Stomach smooth muscle (tissue), 2 donors: ENCODE data around the gene POMGNT2.

Source experiments
- H3K27ac ChIP-seq: one replicate; pipeline ENCODE4 v1.7.0; 2013; ENCODE audit warnings: mild to moderate bottlenecking, low read length, inconsistent platforms
- H3K27me3 ChIP-seq, 2 donors: one replicate each; pipeline ENCODE4 v1.7.0; 2013; ENCODE audit warnings: low read length in 2 of 2; ENCODE audit not compliant: insufficient read depth in 2 of 2, control insufficient read depth in 1 of 2
- H3K36me3 ChIP-seq, 2 donors: one replicate each; pipeline ENCODE4 v1.7.0; 2013; ENCODE audit warnings: low read length in 2 of 2; ENCODE audit not compliant: control insufficient read depth in 2 of 2, insufficient read depth in 2 of 2
- H3K4me1 ChIP-seq: one replicate; pipeline ENCODE4 v1.7.0; 2013; ENCODE audit warnings: low read length; ENCODE audit not compliant: control insufficient read depth, insufficient read depth
- H3K4me3 ChIP-seq, 2 donors: one replicate each; pipeline ENCODE4 v1.7.0; 2013; ENCODE audit warnings: low read length in 2 of 2
- H3K9ac ChIP-seq, 2 donors: one replicate each; pipeline ENCODE4 v1.7.0; 2013; ENCODE audit warnings: low read length in 2 of 2, mild to moderate bottlenecking in 1 of 2
- H3K9me3 ChIP-seq, 2 donors: one replicate each; pipeline ENCODE4 v1.7.0; 2013; ENCODE audit warnings: low read length in 2 of 2; ENCODE audit not compliant: control insufficient read depth in 2 of 2
- donor health status: healthy.
- donor health status: Pancreatic carcinoma.

POMGNT2 gene

GRCh38 chr3:43132870-43133636 lies 27.2 kb upstream of the POMGNT2 start:
- H3K4me3 ChIP-seq, result no peak overlapping the region
- no peak overlapping the region for H3K9ac ChIP-seq
- no peaks in the 10 kb centered on the region for H3K4me1 ChIP-seq
- H3K36me3 ChIP-seq, result no peaks in the 10 kb centered on the region
- no peaks in the 10 kb centered on the region for H3K9me3 ChIP-seq
- no peaks in the 10 kb centered on the region for H3K27me3 ChIP-seq
- H3K27ac ChIP-seq, result no peak overlapping the region

DNA sequence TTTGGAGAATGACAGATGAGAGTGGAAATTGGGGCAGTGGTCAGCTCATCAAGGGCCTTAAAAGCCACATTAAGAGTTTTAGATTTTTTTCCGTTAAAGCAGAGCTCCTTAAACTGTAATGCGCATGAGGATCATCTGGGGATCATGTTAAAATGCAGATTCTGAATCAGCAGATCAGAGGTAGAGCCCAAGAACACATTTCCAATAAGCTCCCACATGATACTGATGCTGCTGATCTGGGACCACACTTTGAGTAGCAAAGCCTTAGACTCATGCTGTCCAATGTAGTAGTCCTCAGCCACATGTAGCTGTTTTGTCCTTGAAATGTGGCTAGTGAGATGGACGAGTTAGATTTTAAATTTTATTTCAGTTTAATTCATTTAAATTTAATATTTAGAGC lies 26.3 kb upstream of the POMGNT2 start:
- Histone ChIP-seq H3K36me3 (no peaks in the 10 kb centered on the region), H3K4me1 (no peaks in the 10 kb centered on the region), H3K27me3 (no peaks in the 10 kb centered on the region), H3K27ac (no peak overlapping the region), H3K9ac (no peak overlapping the region), H3K9me3 (no peaks in the 10 kb centered on the region), H3K4me3 (no peak overlapping the region)

GRCh38 chr3:43128464-43128863 lies 22.6 kb upstream of the POMGNT2 start:
- no peak overlapping the region for H3K9ac ChIP-seq
- H3K27ac ChIP-seq, result no peak overlapping the region
- no peaks in the 10 kb centered on the region for H3K27me3 ChIP-seq
- H3K9me3 ChIP-seq, result peaks cover 0 to under 1% of the 10 kb centered on the region in 2 donors
- no peak overlapping the region for H3K4me3 ChIP-seq
- H3K4me1 ChIP-seq, result no peaks in the 10 kb centered on the region
- no peaks in the 10 kb centered on the region for H3K36me3 ChIP-seq

- no peak overlapping the region for H3K9ac ChIP-seq
- peaks cover 0 to 4% of the 10 kb centered on the region in 2 donors for H3K9me3 ChIP-seq
- H3K27me3 ChIP-seq, result no peaks in the 10 kb centered on the region
- no peaks in the 10 kb centered on the region for H3K4me1 ChIP-seq
- no peak overlapping the region for H3K27ac ChIP-seq
- no peak overlapping the region for H3K4me3 ChIP-seq
- H3K36me3 ChIP-seq, result no peaks in the 10 kb centered on the region
Measured at GRCh38 chr3:43126536-43126935, 20.7 kb upstream of the POMGNT2 start.

DNA sequence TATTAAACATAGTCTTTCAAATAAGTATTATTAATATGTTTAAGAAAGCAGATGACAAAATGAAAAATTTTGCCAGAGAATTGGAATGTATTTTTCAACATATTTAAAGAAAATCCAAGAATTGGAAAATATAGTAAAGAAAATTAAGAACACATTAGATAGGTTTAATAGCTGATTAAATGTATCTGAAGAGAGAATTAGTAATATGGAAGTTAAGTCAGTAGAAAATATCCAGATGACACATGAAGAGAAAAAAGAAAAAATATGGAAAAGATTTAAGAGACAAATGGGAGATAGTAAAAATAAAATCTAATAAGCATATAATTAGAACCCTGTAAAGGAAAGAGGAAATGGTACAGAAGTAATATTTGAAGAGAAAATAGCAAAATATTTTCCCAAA lies 18.0 kb upstream of the POMGNT2 start:
- H3K36me3 ChIP-seq, result no peaks in the 10 kb centered on the region
- H3K27me3 ChIP-seq, result no peaks in the 10 kb centered on the region
- peaks cover 0 to 4% of the 10 kb centered on the region in 2 donors for H3K9me3 ChIP-seq
- no peak overlapping the region for H3K9ac ChIP-seq
- no peak overlapping the region for H3K27ac ChIP-seq
- no peaks in the 10 kb centered on the region for H3K4me1 ChIP-seq
- no peak overlapping the region for H3K4me3 ChIP-seq

DNA sequence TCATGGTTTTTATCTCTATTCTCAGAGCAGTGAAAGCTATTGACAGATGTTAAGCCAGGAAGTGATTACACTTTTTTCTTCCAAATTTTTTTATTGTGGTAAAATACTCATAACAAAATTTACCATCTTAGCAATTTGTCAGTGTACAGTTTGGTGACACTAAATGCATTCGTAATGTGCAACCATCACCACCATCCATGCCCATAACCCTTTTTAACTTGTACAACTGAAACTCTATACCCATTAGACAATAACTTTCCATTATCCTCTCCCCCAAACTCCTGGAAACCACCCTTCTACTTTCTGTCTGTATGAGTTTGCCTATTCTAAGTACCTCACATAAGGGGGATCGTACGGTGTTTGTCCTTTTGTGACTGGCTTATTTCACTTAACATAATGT lies 15.1 kb upstream of the POMGNT2 start:
- no peak overlapping the region for H3K4me3 ChIP-seq
- H3K27ac ChIP-seq, result no peak overlapping the region
- no peaks in the 10 kb centered on the region for H3K27me3 ChIP-seq
- H3K36me3 ChIP-seq, result no peaks in the 10 kb centered on the region
- peaks cover 0 to 4% of the 10 kb centered on the region in 2 donors for H3K9me3 ChIP-seq
- no peaks in the 10 kb centered on the region for H3K4me1 ChIP-seq
- no peak overlapping the region for H3K9ac ChIP-seq

DNA sequence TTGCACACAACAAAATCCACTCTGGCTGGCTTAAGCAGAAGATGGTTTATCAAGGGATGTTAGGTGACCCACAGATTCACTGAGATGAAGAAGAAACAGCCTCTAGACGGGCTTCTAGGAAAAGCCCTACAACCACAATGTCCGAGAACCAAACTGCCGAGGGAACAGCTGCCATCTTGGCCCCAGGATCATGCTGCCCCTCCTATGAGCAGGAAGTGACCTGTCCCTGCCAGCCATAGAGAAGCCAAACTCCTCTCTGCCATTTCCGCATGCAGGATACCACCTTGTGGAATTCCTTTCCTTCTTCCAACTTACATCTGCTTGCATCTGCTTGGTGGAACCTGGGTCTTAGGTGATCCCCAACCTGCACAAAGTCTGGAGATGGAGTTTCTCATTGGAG lies 11.4 kb upstream of the POMGNT2 start:
- Histone ChIP-seq H3K4me1 (no peaks in the 10 kb centered on the region), H3K36me3 (no peaks in the 10 kb centered on the region), H3K27me3 (no peaks in the 10 kb centered on the region), H3K9me3 (no peaks in the 10 kb centered on the region), H3K27ac (no peak overlapping the region), H3K9ac (no peak overlapping the region), H3K4me3 (no peak overlapping the region)

DNA sequence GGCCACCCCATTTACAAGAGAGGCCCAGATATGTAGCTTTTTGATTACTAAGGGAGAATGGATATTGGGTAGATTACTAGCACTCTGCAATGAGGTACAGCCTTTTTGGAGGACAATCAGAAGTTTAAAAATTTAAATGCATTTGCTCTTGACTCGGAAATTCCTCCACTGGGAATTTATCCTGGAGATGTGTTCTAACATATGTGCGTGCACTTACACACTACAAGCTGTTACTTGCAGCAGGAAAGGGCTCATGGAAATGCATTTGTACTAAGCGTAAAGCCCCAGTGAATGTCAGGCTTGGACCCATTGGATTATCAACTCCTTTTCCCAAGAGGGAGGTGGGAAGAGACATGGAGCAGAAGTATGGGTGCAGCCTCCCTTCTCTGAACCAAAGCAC lies 7.8 kb upstream of the POMGNT2 start:
- no peaks in the 10 kb centered on the region for H3K4me1 ChIP-seq
- no peak overlapping the region for H3K9ac ChIP-seq
- H3K27ac ChIP-seq, result no peak overlapping the region
- no peaks in the 10 kb centered on the region for H3K27me3 ChIP-seq
- H3K9me3 ChIP-seq, result no peaks in the 10 kb centered on the region
- H3K36me3 ChIP-seq, result no peaks in the 10 kb centered on the region
- no peak overlapping the region for H3K4me3 ChIP-seq

DNA sequence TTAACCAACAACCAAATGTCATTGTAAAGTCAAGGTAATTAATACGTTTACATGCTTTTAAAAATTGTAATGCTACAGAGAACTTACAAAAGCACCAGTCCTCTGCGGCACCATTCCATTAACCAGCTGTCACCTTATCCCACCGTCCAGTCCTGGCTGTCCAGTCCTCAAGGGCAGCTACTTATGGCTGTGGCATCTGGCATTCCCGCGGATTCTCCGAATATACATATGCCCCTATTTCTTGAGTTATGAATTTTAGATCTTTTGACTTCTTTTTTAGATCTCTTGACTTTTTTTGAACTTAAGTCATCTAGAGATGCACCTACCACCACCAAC lies 382 bp upstream of the POMGNT2 start:
- Histone ChIP-seq H3K9ac (peak overlapping the region in 1 of 2 donors; percentile 51), H3K27me3 (no peaks in the 10 kb centered on the region), H3K4me3 (peak overlapping the region; percentile 60 to 83), H3K36me3 (no peaks in the 10 kb centered on the region), H3K27ac (no peak overlapping the region), H3K4me1 (peaks cover 21% of the 10 kb centered on the region), H3K9me3 (no peaks in the 10 kb centered on the region)

DNA sequence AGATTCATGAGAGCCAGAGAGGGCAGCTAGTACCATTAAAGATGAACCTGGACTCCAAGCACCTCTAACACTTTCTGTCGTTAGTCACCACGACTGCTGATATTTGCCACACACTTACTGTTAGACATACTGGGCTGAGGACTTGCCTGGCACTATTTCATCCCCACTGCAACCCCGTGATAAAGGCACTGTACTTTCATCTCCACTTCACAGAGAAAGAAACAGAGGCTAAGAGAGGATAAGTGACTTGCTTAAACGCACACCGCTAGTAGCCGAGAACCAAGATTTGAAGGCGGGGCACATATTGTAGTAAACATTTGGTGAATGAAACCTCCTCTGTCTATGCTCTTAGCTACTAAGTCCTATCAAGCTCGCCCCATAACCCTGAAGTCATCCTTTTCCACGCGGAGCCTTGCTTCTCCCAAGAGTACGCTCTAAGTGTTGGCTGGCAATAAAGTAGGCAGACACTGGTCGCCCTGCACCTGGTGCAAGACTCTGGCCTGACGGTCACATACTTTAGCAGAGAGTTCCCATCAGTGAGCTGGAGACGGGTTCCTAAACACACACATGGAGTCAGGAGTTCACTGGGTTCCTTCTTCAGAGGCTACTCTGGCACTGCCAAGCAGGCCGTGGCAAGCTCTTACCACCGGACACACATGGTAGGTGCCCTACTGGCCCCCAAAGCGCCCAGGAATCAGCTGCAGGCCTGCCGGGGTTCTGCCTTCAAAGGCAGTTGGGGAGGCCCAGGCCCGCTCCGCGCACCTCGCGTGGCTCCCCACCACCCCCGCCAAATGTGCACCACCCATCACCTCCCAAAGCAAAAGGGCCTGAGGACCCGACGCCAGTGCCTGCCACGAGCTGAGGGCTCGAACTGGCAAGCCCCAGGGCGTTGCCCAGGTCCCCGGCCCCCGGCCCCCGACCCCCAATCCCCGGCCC lies 951 bp downstream of the POMGNT2 start:
- H3K9ac ChIP-seq, result peak overlapping the region in 1 of 2 donors; percentile 1
- no peaks in the 10 kb centered on the region for H3K27me3 ChIP-seq
- H3K36me3 ChIP-seq, result no peaks in the 10 kb centered on the region
- H3K27ac ChIP-seq, result no peak overlapping the region
- peak overlapping the region; percentile 68 to 83 for H3K4me3 ChIP-seq
- H3K4me1 ChIP-seq, result peaks cover 21% of the 10 kb centered on the region
- no peaks in the 10 kb centered on the region for H3K9me3 ChIP-seq

DNA sequence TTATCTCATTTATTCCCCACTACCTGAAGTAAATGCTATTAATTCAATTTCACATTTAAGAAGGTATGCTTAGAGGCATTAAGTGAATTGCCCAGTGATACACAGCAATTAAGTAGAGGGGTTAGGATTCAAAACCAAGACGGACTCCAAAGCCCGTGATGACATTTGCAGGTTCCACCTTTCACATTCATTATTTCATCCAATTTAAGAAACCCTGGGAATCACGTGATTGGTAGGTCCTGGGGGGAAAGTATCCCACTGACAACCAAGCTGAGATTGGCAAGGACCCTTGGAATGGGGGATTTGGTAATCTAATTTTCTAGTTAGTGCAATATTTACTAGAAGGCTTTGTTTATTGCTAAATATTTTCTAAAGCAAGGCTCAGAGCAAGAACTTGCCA lies 1.8 kb downstream of the POMGNT2 start:
- Histone ChIP-seq H3K9ac (no peak overlapping the region), H3K4me1 (peaks cover 21% of the 10 kb centered on the region), H3K36me3 (no peaks in the 10 kb centered on the region), H3K27me3 (no peaks in the 10 kb centered on the region), H3K9me3 (no peaks in the 10 kb centered on the region), H3K4me3 (peak overlapping the region in 1 of 2 donors; percentile 83), H3K27ac (no peak overlapping the region)
